Astrocyte of the cerebellum (primary cell): Measurements from ENCODE around the gene TFDP2.

ENCODE experiments used
- DNase-seq: peaks from one replicate; pipeline ENCODE4 v3.0.0-alpha.2; 2011; ENCODE audit warnings: low read depth
- H3K4me3 ChIP-seq: 2 replicates; pipeline ENCODE4 v1.5.1; 2011; ENCODE audit warnings: mild to moderate bottlenecking, low read depth, low read length, moderate library complexity
- CTCF ChIP-seq: IDR thresholded peaks from 2 replicates; pipeline ENCODE4 v1.5.1; 2012; ENCODE audit warnings: low read length, low read depth, moderate library complexity, mild to moderate bottlenecking; ENCODE audit errors: missing control alignments
- in situ Hi-C: cut with HindIII; loops from 2 replicates; pipeline ENCODE4 v1.10.0; 2017; ENCODE audit warnings: low sequenced_read_pairs

TFDP2 gene

GRCh38 chr3:141901914-141902313 is 247.4 kb downstream of the TFDP2 start:
- TF ChIP-seq CTCF: no peak
- DNase-seq: no peak
- in situ Hi-C loops: no loop called here
- H3K4me3 ChIP-seq: no peak overlapping the region

- in situ Hi-C loops: no loop called here
- no peak for DNase-seq
- no peak for TF ChIP-seq CTCF
- H3K4me3 ChIP-seq: no peak overlapping the region
Measured at GRCh38 chr3:141900343-141900742, 249.0 kb downstream of the TFDP2 start.

GRCh38 chr3:141898908-141899307 is 250.4 kb downstream of the TFDP2 start:
- H3K4me3 ChIP-seq: no peak overlapping the region
- in situ Hi-C loops: loop anchor here (25.0 kb wide), 1 partner anchor 312 kb away; no protein-coding TSS in a partner anchor
- TF ChIP-seq CTCF: no peak
- no peak for DNase-seq

GRCh38 chr3:141895731-141896130 is 253.6 kb downstream of the TFDP2 start:
- H3K4me3 ChIP-seq: no peak overlapping the region
- TF ChIP-seq CTCF: no peak
- in situ Hi-C loops: loop anchor here (25.0 kb wide), 1 partner anchor 308 kb away; no protein-coding TSS in a partner anchor
- no peak for DNase-seq

GRCh38 chr3:141894524-141895176 is 254.7 kb downstream of the TFDP2 start:
- TF ChIP-seq CTCF: no peak
- in situ Hi-C loops: loop anchor here (25.0 kb wide), 1 partner anchor 307 kb away; no protein-coding TSS in a partner anchor
- DNase-seq: peak; percentile 49
- H3K4me3 ChIP-seq: no peak overlapping the region
